Spleen (tissue), 11 donors: Measurements from ENCODE around the gene C5orf15. TPM values are rescaled to one million over a fixed set of nuclear protein-coding genes. Genes with fewer than 3 reads are reported as not detected.

ENCODE experiments used
- DNase-seq: peaks from one replicate; pipeline ENCODE4 v3.0.0-alpha.2; 2020
- H3K27ac ChIP-seq, 8 donors: fragments of 200-600 bp; sonication (generic) in 7 of 8; 1 replicate in 4 of 8; 2 replicates in 4 of 8; pipeline versions ENCODE4 v1.5.0 to v1.8.0; 2016 to 2021; ENCODE audit warnings: inconsistent platforms in 4 of 8, mild to moderate bottlenecking in 4 of 8, moderate library complexity in 1 of 8
- H3K27me3 ChIP-seq, 7 donors: fragments of 200-600 bp; sonication (generic) in 6 of 7; replicated peaks in 1 of 7; 1 replicate in 4 of 7; 2 replicates in 3 of 7; pipeline versions ENCODE4 v1.5.0 to v1.8.0; 2016 to 2021; ENCODE audit warnings: inconsistent platforms in 3 of 7, mild to moderate bottlenecking in 1 of 7
- H3K36me3 ChIP-seq, 6 donors: fragments of 200-600 bp; sonication (generic) in 5 of 6; 1 replicate in 4 of 6; 2 replicates in 2 of 6; pipeline versions ENCODE4 v1.5.0 to v1.8.0; 2016 to 2021; ENCODE audit warnings: inconsistent platforms in 2 of 6
- H3K4me1 ChIP-seq, 6 donors: fragments of 200-600 bp; sonication (generic) in 5 of 6; 1 replicate in 3 of 6; 2 replicates in 3 of 6; pipeline versions ENCODE4 v1.5.0 to v1.8.0; 2016 to 2021; ENCODE audit warnings: inconsistent platforms in 3 of 6
- H3K4me3 ChIP-seq, 8 donors: fragments of 200-600 bp; sonication (generic) in 7 of 8; 1 replicate in 4 of 8; 2 replicates in 4 of 8; pipeline versions ENCODE4 v1.5.0 to v1.8.0; 2016 to 2021; ENCODE audit warnings: inconsistent platforms in 4 of 8, mild to moderate bottlenecking in 4 of 8, moderate library complexity in 2 of 8
- H3K9me3 ChIP-seq, 8 donors: fragments of 200-600 bp; sonication (generic) in 7 of 8; 1 replicate in 4 of 8; 2 replicates in 4 of 8; pipeline versions ENCODE4 v1.5.0 to v1.8.0; 2016 to 2021; ENCODE audit warnings: inconsistent platforms in 4 of 8
- POLR2A ChIP-seq, 3 donors: fragments of 450-650 bp; IDR thresholded peaks; one replicate each; pipeline ENCODE4 v1.5.1; 2017; ENCODE audit warnings: antibody characterized with exemption in 3 of 3, mild to moderate bottlenecking in 1 of 3
- POLR2AphosphoS5 ChIP-seq, 3 donors: sonication (generic); formaldehyde crosslinking; IDR thresholded peaks; one replicate each; pipeline ENCODE4 v1.5.1; 2017; ENCODE audit warnings: antibody characterized with exemption in 3 of 3
- WGBS, 5 donors: extraction: QIAGEN DNeasy Blood & Tissue Kit in 3 of 5; methylation state at CpG; one replicate each; pipeline versions ENCODE4 v1.1.5 to v1.1.7; 2013 to 2018; 5-methylcytosine and 5-hydroxymethylcytosine counted together
- intact Hi-C: fragments of 100-400 bp; cut with DNase I; formaldehyde crosslinking; loops from one replicate; pipeline ENCODE4 v1.15.0; 2023; ENCODE audit warnings: low total_unique reads
- polyA plus RNA-seq, 3 donors: library from polyadenylated mRNA; stranded (reverse); fragments of 200-250 nt; gene quantifications; one replicate each; pipeline ENCODE4 v1.2.1, GENCODE V29; 2013
- total RNA-seq, 7 donors: library from RNA; depleted of rRNA in 3 of 7; stranded (reverse); fragments of >200 nt in 3 of 7; fragmentation: NEBNext Ultra II Directional in 4 of 7; extraction: Animal tissue kit (Norgen Biotek cat#: 25700) in 4 of 7; gene quantifications; one replicate each; pipeline versions ENCODE4 v1.1.0 to v1.2.1, GENCODE V29; 2016 to 2021
- TF ChIP-seq, protein P1 (sequence below), 11 experiments: fragments of 200-600 bp in 7 of 11; fragments of 450-650 bp in 4 of 11; sonication (generic) in 4 of 11; IDR thresholded peaks in 8 of 11; conservative IDR thresholded peaks in 3 of 11; 1 replicate in 7 of 11; 2 replicates in 4 of 11; pipeline versions ENCODE4 v1.4.0 to v1.8.0; 2016 to 2021; ENCODE audit warnings: antibody characterized with exemption in 11 of 11, inconsistent platforms in 4 of 11, mild to moderate bottlenecking in 1 of 11
- donor health status: healthy with polysubstance abuse.
- donor health status: DM: no; HTN: no; CAD: no; lungs with moderate emphysema.
- donor health status: DM: no; HTN: no; CAD: no.
- donor health status: Bipolar disorder and iron deficiency.
- donor health status: healthy.
- donor health status: DM: no; HTN: no; CAD: no.
- donor health status: DM: yes; HTN: yes; CAD: no.

C5orf15 gene
- total and polyA plus RNA-seq, 10 donors, result 25.4 to 49.6 (median 28.5) TPM

DNA sequence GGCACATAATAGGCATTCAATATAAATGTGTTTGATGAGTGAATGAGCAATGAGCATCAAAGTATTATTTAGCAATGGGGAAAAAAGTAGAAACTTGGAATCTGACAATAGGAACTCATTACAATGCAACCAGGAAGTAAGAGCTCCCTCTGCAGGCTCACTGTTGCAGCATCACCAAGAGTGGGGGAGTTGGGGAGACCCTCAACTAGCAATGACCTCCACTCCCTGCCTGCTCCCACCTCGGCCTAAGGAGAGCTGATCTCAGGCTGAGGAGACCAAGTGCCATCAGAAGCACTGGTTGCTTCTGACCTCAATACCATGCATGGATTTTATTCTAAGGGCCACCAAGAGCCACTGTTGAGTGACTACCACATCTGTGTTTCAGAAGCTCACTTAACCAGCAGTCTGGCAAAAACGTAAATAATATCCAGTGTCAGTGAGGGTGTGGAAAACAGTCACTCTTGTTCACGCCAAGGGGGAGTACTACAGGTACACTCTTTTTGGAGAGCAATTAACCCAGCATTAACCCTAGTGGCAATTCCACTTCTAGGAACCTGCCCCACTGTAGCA is 28.3 kb upstream of the C5orf15 start:
- Histone ChIP-seq H3K4me3 (no peak overlapping the region), H3K9me3 (no peaks in the 10 kb centered on the region), H3K27ac (no peak overlapping the region), H3K4me1 (peaks cover 7 to 96% (median 62%) of the 10 kb centered on the region in 6 donors), H3K36me3 (peaks cover 0 to 28% (median 3%) of the 10 kb centered on the region in 6 donors), H3K27me3 (no peaks in the 10 kb centered on the region)
- intact Hi-C loops, result no loop called here
- peak; percentile 43 for DNase-seq
- WGBS, 5 donors, result 69 to 84% (median 81%) methylated on average over 3 of the region's 3 CpGs
- TF ChIP-seq, protein P1, sequence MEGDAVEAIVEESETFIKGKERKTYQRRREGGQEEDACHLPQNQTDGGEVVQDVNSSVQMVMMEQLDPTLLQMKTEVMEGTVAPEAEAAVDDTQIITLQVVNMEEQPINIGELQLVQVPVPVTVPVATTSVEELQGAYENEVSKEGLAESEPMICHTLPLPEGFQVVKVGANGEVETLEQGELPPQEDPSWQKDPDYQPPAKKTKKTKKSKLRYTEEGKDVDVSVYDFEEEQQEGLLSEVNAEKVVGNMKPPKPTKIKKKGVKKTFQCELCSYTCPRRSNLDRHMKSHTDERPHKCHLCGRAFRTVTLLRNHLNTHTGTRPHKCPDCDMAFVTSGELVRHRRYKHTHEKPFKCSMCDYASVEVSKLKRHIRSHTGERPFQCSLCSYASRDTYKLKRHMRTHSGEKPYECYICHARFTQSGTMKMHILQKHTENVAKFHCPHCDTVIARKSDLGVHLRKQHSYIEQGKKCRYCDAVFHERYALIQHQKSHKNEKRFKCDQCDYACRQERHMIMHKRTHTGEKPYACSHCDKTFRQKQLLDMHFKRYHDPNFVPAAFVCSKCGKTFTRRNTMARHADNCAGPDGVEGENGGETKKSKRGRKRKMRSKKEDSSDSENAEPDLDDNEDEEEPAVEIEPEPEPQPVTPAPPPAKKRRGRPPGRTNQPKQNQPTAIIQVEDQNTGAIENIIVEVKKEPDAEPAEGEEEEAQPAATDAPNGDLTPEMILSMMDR (IDR thresholded peaks at IDR 0.05 in 8 of 11, conservative IDR thresholded peaks at IDR 0.05 in 3 of 11), result peak in 5 of 11 experiments; percentile 14 to 40 (median 35)
- TF ChIP-seq POLR2A (IDR thresholded peaks at IDR 0.05) (no peak), POLR2AphosphoS5 (IDR thresholded peaks at IDR 0.05) (no peak)

- WGBS, 5 donors, result 68 to 83% (median 73%) methylated on average over 6 to 7 of the region's 7 CpGs
- intact Hi-C loops, result no loop called here
- H3K9me3 ChIP-seq, result no peaks in the 10 kb centered on the region
- no peak for TF ChIP-seq POLR2AphosphoS5 (IDR thresholded peaks at IDR 0.05)
- no peak for TF ChIP-seq POLR2A (IDR thresholded peaks at IDR 0.05)
- TF ChIP-seq, protein P1 (IDR thresholded peaks at IDR 0.05 in 8 of 11, conservative IDR thresholded peaks at IDR 0.05 in 3 of 11), result no peak
- H3K4me3 ChIP-seq, result no peak overlapping the region
- peaks cover 0 to 28% (median 7%) of the 10 kb centered on the region in 6 donors for H3K36me3 ChIP-seq
- no peaks in the 10 kb centered on the region for H3K27me3 ChIP-seq
- H3K4me1 ChIP-seq, result peaks cover 7 to 89% (median 59%) of the 10 kb centered on the region in 6 donors
- DNase-seq, result peak; percentile 67
- no peak overlapping the region for H3K27ac ChIP-seq
These were observed 27.6 kb upstream of the C5orf15 start for GRCh38 chr5:133995883-133996563.

- Histone ChIP-seq H3K9me3 (no peaks in the 10 kb centered on the region), H3K4me1 (peaks cover 7 to 82% (median 56%) of the 10 kb centered on the region in 6 donors), H3K36me3 (peaks cover 0 to 29% (median 12%) of the 10 kb centered on the region in 6 donors), H3K27ac (no peak overlapping the region), H3K27me3 (no peaks in the 10 kb centered on the region), H3K4me3 (no peak overlapping the region)
- peak; percentile 19 for DNase-seq
- 77 to 82% (median 78%) methylated on average over 8 of the region's 8 CpGs for WGBS, 5 donors
- intact Hi-C loops, result no loop called here
- no peak for TF ChIP-seq POLR2AphosphoS5 (IDR thresholded peaks at IDR 0.05)
- no peak for TF ChIP-seq POLR2A (IDR thresholded peaks at IDR 0.05)
These were observed 26.9 kb upstream of the C5orf15 start for GRCh38 chr5:133995341-133995740.

GRCh38 chr5:133994990-133995333 is 26.5 kb upstream of the C5orf15 start:
- TF ChIP-seq, protein P1 (IDR thresholded peaks at IDR 0.05 in 8 of 11, conservative IDR thresholded peaks at IDR 0.05 in 3 of 11), result no peak
- Histone ChIP-seq H3K27me3 (no peaks in the 10 kb centered on the region), H3K4me3 (no peak overlapping the region), H3K36me3 (peaks cover 0 to 30% (median 16%) of the 10 kb centered on the region in 6 donors), H3K27ac (no peak overlapping the region), H3K9me3 (no peaks in the 10 kb centered on the region), H3K4me1 (peaks cover 7 to 78% (median 52%) of the 10 kb centered on the region in 6 donors)
- intact Hi-C loops, result no loop called here
- 86 to 95% (median 88%) methylated on average over 6 of the region's 6 CpGs for WGBS, 5 donors
- DNase-seq, result peak; percentile 32
